NCI-H2171 (cell line): Measurements from ENCODE around the gene SNCG.

ENCODE experiments used
- DNase-seq: peaks from one replicate; lab custom pipeline; 2025; lab: John Stamatoyannopoulos, UW

The SNCG gene

DNA sequence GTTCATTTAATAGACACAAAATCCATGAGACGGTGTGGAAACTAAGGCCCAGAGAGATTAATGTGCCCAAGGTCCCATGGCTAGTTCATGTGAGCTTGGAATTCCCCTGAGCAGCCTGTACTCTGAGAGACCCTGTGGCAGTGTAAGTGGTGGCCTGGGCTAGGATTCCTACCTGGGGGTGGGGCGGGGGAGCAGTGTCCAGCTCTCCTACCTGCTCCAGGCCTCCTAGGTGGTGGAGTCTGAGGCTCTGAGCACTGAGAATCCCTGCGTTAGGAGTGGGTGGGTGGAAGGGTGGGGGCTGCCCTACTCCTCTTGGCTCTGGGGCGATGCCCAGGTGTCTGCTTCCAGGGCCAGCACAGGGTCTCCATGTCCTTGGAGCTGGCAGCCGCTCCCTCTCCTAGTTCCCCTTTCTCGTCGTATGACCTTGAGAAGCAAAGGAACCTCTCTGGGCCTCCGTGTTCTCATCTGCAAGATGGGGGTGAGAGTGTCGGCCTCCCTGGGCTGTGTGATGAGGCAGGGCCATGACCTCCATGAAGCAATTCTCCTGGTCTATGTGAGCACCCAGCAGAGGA lies 2.5 kb downstream of the SNCG start:
- DNase-seq = no peak

DNA sequence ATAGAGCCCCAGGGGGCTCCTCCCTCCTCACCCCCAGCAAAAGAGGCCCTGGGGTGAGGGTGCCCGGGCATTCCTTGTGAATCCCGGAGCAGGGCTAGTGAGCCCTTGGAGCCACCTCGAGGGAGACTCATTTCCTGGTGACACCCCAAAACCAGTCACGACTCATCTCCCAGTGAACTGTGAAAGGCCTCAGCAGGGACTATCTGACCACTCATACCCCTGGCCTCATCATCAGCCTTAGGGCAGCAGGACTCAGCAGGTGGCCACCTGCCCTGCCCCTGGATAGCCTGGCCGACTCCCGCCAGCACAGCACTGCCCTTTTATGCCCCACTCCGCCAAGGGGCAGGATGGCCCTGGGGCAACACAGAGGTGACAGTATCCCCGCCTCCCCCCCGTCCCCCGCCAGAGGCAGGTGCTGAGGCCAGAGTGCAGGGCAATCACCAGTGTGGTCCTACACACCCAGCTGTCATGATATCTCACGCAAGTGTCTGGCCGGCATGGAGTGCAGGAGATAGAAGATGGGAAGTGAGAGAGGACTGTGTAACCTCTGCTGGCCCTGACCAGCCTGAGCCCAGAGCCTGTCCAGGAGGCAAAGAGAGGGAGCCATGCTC lies 3.2 kb downstream of the SNCG start:
- no peak for DNase-seq

DNA sequence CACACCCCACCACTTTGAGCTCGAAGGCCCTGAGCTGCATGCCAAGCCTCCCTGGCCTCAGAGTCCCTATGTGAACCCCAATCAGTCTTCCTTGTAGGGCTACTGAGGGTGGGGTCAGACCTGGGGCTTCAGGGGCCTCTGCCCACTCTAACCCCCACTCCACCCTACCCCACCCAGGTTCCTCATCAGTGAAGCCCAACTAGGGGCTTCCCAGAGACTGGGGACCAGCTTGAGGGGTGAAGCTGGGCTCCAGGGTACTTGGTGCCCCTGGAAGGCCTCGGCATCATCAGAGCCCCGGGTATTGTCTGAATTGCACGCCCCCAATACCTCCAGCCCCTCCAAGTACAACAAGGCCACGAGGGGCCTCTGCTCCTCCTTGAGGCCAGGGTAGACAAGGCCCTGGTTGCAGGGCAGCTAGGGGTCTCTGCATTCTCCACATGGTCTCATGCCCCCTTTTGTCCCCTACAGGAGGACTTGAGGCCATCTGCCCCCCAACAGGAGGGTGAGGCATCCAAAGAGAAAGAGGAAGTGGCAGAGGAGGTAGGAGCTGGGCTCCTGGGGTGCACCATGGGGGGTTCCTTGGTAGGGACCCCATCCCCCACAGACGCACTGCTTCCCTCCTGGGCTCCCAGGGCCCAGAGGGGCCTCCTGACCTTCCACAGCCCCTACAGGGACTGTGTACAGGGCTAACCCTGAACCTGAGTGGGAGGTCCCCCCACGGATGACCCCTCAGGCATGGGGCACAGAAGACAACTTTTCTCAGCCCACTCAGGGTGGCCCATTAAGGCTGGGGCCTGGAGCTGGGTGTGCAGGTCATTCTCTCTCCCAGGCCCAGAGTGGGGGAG lies 4.0 kb downstream of the SNCG start:
- no peak for DNase-seq

DNA sequence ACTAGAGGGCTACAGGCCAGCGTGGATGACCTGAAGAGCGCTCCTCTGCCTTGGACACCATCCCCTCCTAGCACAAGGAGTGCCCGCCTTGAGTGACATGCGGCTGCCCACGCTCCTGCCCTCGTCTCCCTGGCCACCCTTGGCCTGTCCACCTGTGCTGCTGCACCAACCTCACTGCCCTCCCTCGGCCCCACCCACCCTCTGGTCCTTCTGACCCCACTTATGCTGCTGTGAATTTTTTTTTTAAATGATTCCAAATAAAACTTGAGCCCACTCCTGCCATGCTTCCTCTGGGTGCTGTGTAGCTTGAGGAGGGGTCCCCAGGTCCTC lies 4.5 kb downstream of the SNCG start:
- no peak for DNase-seq

DNA sequence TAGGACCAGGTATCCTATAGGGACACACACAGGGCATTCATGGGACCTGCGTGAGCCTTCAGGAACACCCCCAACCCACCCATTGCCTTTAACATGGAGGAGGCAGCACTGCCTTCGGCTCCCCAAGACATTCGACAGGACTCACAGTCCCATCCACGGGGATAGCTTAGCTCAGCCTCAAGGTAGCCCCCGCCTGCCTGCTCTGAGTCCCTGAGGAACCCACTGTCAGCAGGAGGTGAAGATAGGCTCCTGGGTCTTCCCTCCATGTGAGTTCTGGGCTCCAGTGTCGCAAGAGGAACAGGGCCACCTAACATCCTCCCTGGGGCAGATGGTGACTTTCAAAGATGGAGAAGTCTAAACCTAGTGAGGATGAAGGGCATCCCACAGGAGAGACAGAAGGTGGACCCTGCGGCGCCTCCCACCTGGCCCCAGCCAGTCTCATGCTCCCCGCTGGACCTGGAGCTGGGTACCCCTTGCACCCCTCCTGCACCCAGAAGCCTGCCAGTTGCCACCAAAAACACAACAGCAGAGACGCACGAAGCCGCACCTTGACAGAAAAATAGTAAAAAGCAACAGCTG lies 5.0 kb downstream of the SNCG start:
- no peak for DNase-seq

DNA sequence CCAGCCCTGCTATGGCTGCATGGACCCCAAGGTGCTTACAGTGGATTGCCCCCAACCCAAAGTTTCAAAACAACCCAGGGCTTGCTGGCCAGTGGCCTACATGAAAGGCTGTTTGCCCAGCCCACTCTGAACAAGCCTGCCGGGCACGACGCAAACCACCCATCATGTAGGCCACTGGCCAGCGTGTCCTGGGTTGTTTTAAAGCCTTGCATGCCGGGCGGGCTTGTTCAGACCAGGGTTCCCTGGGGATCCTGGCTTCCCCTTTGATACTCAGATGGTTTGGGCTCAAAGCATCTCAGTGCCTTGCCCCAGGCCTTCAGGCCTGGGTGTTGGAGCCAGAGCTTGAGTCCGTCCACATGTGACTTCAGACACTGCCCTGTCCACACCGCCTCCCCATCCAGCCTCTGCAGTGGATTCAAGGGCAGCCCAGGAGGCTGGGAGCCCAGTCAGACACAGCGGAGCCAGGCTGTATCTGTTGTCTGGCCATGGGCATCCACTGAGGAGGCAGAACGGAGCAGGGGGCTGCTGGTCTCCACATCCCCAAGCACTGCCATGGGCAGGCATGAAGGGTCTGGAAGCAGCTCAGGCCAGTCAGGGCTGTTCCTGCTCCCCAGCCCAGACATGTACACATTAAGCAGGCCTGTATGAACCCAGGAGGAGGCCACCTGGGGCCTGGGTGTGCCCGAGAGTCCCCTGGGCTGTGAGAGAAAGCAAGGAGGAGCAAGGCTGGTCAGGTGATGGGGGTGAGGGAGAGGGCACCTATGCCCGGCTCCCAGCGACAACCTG lies 5.9 kb downstream of the SNCG start:
- no peak for DNase-seq

GRCh38 chr10:86964847-86965190 lies 6.4 kb downstream of the SNCG start:
- DNase-seq = no peak

DNA sequence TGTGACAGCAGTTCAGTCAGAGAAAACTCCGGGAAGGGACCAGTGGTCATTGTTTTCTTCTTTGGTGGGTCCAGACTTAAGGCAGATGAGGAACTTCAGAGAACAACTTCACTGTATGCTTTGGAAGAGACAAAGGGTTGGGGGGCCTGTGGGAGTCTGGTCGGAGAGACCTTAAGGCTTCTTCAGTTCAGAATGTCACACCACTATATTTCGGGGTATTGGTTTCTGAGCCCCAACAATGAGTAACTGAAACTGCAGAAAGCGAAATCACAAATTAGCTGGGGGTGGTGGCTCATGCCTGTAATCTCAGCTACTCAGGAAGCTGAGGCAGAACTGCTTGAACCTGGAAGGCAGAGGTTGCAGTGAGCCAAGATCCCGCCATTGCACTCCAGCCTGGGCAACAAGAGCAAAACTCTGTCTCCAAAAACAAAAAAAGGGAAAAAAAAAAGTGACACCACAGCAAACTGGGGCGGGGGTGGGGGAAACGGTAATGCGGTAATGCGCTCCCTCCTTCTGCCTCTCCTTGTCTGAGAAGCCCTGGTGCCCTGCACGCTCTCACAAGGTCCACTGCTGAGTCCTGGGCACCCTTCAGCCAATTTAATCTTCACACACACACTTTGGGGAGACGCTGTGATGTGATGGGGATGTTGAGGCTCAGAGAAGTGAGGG lies 7.7 kb downstream of the SNCG start:
- DNase-seq = no peak

- no peak for DNase-seq
These were observed 9.1 kb downstream of the SNCG start for GRCh38 chr10:86967481-86967941.

DNA sequence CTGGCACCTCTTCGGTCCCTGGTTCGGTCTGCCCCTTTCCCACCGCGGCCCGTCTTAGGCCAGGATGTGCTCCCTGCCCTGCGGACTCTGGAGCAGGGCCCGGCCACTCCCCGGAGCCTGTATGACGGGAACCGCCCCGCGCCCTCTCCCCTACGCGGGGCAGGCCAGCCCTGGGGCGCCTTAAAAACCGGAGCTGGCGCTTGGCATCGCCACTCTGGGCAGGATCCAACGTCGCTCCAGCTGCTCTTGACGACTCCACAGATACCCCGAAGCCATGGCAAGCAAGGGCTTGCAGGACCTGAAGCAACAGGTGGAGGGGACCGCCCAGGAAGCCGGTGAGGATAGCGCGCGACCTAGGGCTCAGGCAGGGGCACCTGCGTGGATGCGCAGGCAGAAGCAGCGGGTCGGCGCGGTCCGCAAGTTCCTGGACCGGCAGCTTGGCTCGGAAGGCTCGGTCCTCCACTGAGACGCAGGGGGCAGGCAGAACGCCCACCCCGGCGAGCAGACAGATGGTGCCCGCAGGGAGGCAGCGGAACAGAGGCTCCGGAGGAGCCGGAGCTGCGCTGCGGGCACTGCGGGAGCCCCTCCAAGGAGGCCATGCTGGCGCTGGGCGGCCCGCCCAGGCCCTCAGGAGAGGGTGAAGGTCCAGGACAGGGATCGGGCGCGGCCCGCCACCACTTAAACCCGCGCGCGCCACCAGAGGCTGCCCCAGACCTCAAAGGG lies 10.0 kb downstream of the SNCG start, which contains the start of gene ADIRF:
ADIRF (plus strand) TSS at position 212 of the 723 bp plus-strand sequence; CDS start at position 275, 63 bp downstream.
- peak; percentile 68 for DNase-seq

GRCh38 chr10:86968994-86969355 lies 10.6 kb downstream of the SNCG start:
- no peak for DNase-seq

- DNase-seq = peak; percentile 36
These were observed 11.1 kb downstream of the SNCG start for GRCh38 chr10:86969421-86970041.

- DNase-seq = no peak
These were observed 12.0 kb downstream of the SNCG start for GRCh38 chr10:86970162-86970981.

GRCh38 chr10:86970982-86971231 lies 12.5 kb downstream of the SNCG start:
- DNase-seq = no peak

- DNase-seq = peak; percentile 63
These were observed 13.0 kb downstream of the SNCG start for GRCh38 chr10:86971232-86971991.

GRCh38 chr10:86972613-86973380 lies 14.4 kb downstream of the SNCG start:
- no peak for DNase-seq

DNA sequence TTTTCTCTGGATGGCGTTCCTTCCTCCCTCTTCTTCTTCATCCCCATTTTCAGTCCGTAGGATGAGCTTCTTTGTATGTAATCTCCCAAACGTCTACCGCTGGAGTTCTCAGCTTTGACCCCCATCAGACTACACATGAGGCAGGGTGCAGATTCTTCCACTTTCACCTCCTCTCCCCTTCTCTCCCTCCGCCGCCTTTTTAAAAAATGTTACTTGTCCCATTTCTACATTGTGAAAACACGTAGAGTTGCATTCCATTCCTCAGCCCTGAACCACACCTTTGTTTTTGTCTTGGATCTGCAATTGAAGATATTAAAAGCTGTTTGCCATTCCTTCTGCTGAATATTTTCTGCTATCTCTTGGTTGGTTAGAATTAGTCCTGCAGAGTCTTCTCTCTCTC lies 16.1 kb downstream of the SNCG start:
- DNase-seq = no peak

DNA sequence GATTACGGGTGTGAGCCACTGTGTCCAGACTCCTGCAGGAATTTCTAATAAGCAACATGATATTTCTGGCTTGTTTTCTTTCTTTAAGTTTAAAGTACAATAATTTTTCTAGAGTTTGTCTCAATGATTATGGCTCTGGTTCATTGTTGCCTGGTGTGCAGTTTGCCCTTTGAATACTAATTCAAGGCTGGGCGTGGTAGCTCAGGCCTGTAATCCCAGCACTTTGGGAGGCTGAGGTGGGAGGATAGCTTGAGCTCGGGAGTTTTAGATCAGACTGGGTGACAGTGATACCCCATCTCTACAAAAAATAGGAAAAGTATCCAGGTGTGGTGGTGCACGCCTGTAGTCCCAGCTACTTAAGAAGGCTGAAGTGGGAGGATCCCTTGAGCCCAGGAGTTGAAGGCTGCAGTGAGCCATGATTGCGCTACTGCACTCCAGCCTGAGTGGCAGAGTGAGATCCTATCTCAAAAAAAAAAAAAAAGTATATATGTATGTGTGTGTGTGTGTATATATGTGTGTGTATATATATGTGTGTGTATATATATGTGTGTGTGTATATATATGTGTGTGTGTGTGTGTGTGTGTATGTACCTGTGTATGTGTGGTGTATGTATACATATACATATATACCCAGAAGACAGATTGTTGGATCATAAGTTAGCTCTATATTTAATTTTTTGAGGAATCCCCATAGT lies 18.1 kb downstream of the SNCG start:
- DNase-seq = no peak
